PFSK-1 (cell line): Measurements from ENCODE around the gene DOC2B.

Experiments used
- FOXP2 ChIP-seq: optimal IDR thresholded peaks from 2 replicates; pipeline ENCODE3; 2011; ENCODE audit warnings: borderline replicate concordance, control low read depth, inconsistent platforms; ENCODE audit not compliant: insufficient read depth; ENCODE audit errors: extremely low read length, extremely low read depth
- POLR2AphosphoS5 ChIP-seq: IDR thresholded peaks from 2 replicates; pipeline ENCODE4 v1.6.1; 2012; ENCODE audit warnings: low read depth, mild to moderate bottlenecking, control low read depth, low read length, moderate library complexity
- SIN3A ChIP-seq: IDR thresholded peaks from 2 replicates; pipeline ENCODE4 v1.6.1; 2012; ENCODE audit warnings: mild to moderate bottlenecking, low read length, moderate library complexity, borderline replicate concordance; ENCODE audit not compliant: insufficient read depth
- TAF1 ChIP-seq: IDR thresholded peaks from 2 replicates; pipeline ENCODE4 v1.6.1; 2012; ENCODE audit warnings: low read length, control low read depth, borderline replicate concordance; ENCODE audit not compliant: insufficient read depth
- TF ChIP-seq, protein P1 (sequence below), 2 experiments: IDR thresholded peaks; 2 replicates each; pipeline versions ENCODE4 v1.6.1 to v1.8.0; 2011 to 2012; ENCODE audit warnings: low read depth in 2 of 2, low read length in 2 of 2, control low read depth in 1 of 2, inconsistent platforms in 1 of 2, mild to moderate bottlenecking in 1 of 2, moderate library complexity in 1 of 2; ENCODE audit not compliant: insufficient read depth in 1 of 2

DNA sequence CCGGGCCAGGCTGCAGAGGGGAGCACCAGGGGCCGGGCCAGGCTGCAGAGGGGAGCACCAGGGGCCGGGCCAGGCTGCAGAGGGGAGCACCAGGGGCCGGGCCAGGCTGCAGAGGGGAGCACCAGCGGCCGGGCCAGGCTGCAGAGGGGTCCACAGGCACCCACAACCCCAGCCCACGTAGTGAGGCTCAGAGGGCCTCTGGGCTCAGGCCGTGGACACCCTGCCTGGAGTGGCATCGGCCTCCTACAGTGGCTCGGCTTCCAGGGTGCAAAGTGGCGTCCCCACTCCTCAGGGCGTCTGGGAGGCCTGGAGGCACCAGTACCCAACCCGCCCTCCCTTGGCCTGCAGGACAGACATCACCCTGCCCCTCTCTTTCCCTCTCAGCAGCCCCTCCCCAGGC is 9.6 kb downstream of the DOC2B start:
- TF ChIP-seq POLR2AphosphoS5 (no peak), FOXP2 (no peak), SIN3A (no peak), TAF1 (no peak)
- TF ChIP-seq, protein P1, sequence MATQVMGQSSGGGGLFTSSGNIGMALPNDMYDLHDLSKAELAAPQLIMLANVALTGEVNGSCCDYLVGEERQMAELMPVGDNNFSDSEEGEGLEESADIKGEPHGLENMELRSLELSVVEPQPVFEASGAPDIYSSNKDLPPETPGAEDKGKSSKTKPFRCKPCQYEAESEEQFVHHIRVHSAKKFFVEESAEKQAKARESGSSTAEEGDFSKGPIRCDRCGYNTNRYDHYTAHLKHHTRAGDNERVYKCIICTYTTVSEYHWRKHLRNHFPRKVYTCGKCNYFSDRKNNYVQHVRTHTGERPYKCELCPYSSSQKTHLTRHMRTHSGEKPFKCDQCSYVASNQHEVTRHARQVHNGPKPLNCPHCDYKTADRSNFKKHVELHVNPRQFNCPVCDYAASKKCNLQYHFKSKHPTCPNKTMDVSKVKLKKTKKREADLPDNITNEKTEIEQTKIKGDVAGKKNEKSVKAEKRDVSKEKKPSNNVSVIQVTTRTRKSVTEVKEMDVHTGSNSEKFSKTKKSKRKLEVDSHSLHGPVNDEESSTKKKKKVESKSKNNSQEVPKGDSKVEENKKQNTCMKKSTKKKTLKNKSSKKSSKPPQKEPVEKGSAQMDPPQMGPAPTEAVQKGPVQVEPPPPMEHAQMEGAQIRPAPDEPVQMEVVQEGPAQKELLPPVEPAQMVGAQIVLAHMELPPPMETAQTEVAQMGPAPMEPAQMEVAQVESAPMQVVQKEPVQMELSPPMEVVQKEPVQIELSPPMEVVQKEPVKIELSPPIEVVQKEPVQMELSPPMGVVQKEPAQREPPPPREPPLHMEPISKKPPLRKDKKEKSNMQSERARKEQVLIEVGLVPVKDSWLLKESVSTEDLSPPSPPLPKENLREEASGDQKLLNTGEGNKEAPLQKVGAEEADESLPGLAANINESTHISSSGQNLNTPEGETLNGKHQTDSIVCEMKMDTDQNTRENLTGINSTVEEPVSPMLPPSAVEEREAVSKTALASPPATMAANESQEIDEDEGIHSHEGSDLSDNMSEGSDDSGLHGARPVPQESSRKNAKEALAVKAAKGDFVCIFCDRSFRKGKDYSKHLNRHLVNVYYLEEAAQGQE (IDR thresholded peaks at IDR 0.05; ENCODE audit: insufficient read depth in 1 of 2, low read depth in 2 of 2, low read length in 2 of 2) = no peak
